NCI-H82 treated with DMSO at 0.1 percent for 48 hours (cell line): Measurements from ENCODE around the gene BAD.
"Not testable (repeated sequence)": the region's sequence is repeated elsewhere in the genome, so short reads cannot be mapped to it uniquely, and the experiment has no call there.

Source experiments
- DNase-seq: peaks from one replicate; lab custom pipeline; 2025; ENCODE audit not compliant: unreplicated experiment; lab: John Stamatoyannopoulos, UW

The BAD gene

DNA sequence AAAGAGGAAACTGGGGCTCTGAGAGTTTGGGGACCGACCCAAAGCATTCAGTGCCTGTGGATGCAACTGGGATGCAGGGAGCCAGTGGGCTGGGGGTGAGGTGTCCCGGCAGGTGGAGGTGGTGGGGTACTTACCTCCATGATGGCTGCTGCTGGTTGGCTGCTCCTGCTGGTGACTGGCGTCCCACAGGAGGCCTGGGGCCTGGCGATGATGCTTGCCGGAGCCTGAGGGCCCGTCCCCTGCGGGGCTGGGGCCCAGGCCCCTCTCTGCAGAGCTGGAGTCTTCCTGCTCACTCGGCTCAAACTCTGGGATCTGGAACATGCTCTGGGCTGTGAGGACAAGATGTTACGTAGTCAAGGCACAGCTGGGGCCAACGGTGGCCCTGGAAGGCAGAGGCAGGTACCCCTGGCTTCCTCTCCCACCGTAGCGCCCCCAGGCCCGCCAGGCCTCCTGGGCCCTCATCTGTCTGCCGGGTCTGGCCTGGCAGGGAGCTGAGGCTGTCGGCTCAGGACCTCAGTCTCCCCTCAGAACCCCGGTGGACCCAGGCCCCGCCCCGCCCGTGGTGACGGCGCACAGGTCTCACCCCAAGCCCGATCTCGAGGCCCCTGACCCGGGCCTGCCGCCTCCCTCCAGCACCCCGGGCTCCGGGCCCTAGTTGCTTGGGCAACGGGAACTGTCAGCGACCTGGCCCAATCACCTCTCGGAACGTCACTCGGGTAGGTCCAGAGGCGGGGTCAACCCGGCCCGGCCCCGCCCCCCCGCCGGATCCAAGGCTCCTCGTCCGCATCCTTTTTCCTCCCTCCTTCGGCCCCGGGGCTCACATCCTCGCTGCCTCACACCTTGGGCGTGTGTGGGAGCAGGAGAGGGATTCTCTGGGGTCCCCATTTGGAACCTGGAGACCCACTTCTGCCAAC is at the start of gene BAD:
Gene BAD (minus strand): TSS at position 618 of the 914 bp plus-strand sequence. CDS start 297 bp downstream, at position 321.
- peak; percentile 65 for DNase-seq

DNA sequence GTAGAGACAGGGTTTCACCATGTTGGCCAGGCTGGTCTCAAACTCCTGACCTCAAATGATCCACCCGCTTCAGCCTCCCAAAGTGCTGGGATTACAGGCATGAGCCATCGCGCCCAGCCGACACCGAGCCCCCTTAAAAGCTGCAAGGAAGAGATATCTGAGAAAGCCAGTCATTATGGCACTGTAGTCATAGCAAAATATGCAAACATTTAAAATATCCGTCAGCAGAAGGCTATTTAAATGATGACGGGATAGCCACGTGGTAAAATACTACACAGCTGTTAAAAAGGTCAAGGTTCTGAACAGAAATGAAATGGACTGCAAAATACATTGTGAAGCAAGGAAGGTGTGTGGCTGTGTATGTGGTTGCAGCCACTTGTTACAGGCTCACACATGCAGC is 49.1 kb upstream of the BAD start:
- DNase-seq, result no peak

DNA sequence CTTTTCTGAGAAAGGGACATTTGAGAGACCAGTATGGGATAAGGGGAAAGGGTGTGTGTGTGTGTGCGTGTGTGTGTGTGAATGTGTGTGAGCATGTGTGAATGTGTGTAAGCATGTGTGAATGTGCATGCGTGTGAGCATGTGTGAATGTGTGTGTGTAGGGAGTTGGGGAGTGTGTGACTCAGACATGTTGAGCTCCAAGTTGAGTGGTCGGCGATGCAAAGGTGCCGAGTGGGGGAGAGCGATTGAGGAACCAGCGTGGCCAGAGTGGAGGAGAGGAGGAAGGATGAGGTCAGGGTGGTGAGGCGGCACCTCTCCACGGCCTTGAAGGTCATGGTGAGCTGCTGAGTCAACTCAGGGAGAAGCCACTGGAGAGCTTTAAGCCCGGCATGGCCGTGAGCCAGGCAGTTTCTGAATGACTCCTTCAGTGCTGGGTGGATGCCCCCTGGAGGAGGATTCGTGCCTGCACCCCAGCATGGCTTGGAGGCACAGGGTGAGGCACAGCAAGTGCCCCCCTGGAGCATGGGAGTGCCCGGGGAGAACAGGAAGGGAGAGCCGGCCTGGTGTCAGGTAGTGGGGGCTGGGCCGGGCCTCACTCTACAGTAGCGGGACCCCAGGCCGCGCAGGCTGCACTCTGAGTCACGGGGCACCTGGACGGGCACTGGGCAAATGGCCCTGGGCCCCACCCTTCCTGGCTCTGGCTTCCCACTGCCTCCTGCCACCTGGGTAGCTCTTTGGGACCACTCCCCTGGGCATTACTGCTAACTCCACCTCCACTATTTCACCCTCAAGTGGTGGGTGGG is 47.3 kb upstream of the BAD start:
- DNase-seq, result no peak

DNA sequence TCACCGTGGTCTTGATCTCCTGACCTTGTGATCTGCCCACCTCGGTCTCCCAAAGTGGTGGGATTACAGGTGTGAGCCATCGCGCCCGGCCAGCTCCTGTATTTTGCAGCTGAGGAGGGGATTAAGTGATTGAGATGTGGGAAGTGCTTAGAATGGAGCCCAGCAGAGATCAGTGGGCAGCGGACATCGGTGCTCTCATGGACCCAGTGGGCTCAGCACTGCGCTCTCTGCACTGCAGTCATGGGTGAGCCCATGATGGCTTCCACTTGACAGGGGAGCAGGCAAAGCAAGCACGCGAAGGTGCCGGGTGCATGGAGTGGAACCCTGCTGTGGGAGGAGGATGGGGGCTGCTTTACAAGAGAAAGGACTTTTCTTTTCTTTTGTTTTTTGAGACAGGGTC is 46.4 kb upstream of the BAD start:
- DNase-seq, result no peak

DNA sequence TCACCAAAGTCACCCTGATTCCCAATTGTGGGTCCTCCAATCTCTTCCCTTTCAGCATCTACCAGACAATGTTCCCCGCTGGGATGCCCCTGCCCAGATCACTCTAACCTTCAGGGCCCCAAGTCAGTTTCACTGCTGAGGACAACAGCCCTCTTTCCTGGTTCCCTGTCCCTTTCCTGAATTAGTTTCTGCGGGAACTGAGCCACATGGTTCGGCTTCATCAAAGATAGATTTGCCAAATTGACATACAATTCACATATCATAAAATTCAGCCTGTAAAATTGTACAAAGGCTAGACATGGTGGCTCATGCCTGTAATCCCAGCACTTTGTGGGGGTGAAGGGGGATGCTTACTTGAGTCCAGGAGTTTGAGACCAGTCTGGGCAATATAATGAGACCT is 43.5 kb upstream of the BAD start:
- DNase-seq, result no peak

DNA sequence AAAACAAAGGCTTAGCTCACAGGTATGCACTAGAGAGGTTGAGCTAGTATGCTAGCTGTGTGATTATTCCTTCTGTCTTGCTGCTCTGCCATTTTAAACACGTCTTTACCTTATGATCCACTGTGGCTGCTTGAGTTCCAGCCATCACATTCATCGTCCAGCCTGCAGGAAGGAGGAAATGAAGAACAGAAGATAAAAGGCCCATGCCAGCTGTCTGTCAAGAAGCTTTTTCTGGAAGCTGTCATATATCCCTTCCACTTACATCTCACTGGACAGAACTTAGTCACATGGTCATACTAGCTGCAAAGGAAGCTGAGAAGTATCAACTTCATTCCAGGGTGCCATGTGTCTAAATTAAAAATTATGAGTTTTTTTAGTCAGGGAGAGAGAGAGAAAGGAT is 42.9 kb upstream of the BAD start:
- no peak for DNase-seq

DNA sequence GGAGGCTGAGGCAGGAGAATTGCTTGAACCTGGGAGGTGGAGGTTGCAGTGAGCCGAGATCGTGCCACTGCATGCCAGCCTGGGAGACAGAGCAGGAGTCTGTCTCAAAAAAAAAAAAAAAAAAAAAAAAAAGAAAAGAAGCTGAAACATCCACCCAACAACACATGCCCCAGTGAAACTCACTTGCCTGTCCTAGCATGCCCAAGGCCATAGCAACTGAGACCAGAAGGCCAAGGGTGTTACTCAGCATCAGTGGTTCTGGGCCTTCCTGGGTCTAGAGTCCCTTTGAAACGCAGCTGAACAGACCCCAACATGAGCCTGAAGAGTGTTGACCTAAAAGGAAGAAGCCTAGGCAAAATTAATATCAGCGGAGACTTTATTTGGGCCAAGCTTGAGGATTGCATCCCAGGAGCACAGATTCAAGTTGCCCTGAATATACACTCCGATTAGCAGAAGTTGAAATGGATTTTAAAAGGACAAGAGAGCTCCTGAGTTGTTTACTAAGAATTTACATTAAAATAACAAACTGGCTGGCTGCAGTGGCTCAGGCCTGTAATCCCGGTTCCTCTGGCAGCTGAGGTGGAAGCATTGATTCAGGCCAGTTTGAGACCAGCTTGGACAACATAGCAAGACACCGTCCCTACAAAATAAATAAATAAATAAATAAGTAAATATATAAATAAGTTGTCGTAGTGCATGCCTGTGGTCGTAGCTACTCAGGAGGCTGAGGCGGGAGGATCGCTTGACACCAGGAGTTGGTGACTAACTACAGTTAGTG is 40.4 kb upstream of the BAD start:
- DNase-seq, result no peak

DNA sequence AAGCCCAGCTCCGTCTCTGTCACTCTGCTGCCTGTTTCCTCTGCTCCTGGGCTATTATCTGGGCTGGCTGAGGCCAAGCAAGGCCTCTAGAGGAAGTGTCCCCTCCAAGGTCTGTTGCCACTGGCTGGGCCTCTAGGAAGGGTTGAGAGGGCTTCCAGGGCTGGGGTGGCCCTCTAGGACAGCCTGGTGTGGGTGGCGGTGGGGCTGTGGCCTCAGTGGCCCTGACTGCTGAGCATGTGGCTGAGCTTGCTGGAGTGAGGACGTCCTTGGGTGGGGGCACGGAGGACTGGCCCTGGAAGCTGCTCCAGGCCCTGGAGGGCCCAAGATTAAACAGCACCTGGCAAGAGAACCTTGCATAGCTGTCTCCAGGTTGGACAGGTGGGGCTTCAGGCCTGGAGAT is 39.5 kb upstream of the BAD start:
- DNase-seq, result not testable (repeated sequence)

DNA sequence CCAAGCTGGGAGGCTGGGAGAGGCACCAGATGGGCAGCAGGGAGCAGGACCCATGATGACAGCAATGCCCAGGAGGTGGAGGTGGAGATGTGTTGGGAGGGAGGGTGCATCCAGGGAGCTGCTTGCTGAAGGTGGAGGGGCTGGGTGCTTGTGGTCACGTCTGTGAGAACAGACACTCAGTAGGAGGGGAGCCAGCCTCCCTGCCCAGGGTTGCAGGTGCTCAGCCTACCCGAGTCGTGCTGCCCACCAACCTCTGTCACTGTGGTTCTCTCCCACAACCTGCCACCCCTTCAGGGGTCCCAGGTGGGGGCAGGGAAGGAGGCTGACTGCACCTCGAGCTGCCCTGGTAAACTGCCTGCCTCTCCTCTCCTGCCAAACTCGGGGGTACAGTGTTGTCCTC is 38.9 kb upstream of the BAD start:
- no peak for DNase-seq

DNA sequence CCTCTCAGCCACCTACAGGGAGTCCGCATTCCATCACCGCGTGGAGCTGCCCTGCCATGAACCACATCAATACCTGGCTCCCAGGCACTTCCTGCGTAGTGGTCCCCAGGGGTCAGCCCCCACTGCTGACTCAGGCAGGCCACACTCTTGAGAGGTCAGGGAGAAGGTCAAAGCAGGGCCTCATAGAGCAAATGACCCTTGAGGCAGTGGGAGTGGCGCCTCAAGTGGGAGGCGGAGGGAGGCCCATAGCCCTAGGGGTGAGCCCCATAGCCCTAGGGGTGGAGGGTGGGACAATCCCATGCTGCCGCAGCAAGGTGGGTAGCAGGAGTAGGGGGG is 38.4 kb upstream of the BAD start:
- no peak for DNase-seq

DNA sequence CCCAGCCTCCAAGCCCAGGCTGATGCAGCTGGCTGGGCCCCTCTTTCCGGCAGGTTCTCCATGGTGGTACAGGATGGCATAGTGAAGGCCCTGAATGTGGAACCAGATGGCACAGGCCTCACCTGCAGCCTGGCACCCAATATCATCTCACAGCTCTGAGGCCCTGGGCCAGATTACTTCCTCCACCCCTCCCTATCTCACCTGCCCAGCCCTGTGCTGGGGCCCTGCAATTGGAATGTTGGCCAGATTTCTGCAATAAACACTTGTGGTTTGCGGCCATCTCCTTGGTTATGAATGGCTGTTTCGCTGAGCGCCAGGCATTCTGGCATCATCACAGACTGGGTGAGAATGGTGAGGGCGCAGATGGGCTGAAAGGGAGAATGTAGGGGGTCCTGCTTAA is 37.1 kb upstream of the BAD start:
- DNase-seq, result no peak

DNA sequence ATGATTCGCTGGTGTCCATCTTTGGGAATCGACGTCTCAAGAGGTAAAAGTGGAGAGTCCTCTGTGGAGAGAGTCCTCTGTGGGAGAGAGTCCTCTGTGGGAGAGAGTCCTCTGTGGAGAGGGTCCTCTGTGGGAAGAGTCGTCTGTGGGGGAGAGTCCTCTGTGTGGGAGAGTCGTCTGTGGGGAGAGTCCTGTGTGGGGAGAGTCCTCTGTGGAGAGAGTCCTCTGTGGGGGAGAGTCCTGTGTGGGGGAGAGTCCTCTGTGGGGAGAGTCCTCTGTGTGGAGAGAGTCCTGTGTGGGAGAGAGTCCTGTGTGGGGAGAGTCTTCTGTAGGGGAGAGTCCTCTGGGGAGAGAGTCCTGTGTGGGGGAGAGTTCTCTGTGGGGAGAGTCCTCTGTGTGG is 36.6 kb upstream of the BAD start:
- DNase-seq, result no peak

DNA sequence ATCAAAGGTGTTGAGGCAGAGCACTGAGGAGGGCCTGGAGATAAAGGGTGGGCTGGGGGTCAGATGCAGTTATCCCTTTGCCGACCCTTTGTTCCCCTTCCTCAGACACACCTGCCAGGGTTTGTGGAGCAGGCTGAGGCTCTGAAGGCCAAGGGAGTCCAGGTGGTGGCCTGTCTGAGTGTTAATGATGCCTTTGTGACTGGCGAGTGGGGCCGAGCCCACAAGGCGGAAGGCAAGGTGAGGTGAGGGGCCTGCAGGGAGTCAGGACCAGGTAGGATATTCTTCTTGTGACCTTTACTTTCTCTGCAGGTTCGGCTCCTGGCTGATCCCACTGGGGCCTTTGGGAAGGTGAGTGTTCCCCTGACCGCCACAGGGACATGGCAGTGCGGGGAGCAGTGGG is 36.1 kb upstream of the BAD start:
- no peak for DNase-seq

DNA sequence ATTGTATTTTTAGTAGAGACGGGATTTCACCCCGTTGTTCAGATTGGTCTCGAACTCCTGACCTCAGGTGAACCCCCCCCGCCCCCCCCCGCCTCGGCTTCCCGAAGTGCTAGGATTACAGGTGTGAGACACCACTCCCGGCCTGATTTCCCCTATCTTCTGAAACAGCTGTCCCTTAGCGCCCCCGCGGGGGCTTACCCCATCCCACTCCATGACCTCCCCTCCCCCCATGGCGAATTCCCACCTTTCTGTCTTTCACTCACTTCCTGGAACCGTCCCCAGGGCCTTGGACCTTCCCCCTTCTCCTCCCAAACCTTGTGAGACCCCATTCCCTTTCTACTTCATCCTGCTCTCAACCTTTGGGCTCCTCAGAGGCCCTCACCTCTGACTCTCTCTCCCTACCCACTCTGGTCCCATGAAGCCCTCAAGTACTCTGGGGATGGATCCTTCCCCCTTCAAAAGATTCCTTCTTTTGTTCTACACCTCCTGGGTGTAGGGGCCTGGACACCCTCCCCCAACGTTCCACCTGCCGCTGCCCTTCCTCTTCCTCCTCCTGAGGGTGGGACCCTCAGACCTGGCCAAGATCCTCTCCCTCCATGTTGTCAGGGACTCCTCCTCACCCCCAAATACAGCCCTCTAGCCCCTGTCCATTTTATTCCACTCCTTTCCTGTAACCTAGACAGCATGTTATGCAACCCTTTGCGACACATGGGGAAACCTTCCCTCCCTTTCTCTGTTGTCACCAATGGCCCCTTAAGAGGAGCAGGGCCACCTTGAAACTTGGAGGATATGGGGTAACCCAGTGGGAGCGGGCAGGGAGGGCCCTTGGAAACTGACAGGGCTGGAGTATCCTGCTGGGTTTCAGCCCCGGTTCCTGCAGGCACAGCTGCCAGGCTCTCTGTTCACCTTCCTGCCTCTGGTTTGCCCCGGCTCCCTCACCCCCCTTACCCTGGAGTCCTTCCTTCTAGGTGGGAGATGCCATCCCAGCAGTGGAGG is 34.6 kb upstream of the BAD start:
- no peak for DNase-seq

DNA sequence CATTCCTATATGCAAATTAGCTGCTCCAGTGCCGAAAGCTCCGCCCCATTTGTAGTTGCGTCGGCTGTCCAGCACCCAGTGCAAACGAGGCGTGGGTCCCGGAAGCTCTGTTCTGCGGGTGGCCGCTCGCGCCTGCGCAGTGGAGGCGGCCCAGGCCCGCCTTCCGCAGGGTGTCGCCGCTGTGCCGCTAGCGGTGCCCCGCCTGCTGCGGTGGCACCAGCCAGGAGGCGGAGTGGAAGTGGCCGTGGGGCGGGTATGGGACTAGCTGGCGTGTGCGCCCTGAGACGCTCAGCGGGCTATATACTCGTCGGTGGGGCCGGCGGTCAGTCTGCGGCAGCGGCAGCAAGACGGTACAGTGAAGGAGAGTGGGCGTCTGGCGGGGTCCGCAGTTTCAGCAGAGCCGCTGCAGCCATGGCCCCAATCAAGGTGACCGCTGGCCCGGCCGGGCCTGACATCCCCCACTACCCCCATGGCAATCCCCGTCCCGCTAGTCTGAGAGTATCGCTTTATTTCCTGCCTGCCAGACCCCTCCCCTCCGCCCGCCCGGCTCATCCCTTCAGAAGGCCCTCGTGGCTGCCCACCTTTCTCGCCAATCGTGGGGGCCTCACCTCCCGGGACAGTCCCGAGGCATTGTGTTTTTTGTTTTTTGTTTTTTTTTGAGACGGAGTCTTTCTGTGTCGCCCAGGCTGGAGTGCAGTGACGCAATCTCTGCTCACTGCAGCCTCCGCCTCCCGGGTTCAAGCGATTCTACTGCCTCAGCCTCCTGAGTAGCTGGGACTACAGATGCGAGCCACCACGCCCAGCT is 33.7 kb upstream of the BAD start, which contains the start of gene PRDX5:
Gene PRDX5 (plus strand): TSS at position 161 of the 805 bp plus-strand sequence. CDS start 95 bp downstream, at position 256.
- DNase-seq, result peak; percentile 74

DNA sequence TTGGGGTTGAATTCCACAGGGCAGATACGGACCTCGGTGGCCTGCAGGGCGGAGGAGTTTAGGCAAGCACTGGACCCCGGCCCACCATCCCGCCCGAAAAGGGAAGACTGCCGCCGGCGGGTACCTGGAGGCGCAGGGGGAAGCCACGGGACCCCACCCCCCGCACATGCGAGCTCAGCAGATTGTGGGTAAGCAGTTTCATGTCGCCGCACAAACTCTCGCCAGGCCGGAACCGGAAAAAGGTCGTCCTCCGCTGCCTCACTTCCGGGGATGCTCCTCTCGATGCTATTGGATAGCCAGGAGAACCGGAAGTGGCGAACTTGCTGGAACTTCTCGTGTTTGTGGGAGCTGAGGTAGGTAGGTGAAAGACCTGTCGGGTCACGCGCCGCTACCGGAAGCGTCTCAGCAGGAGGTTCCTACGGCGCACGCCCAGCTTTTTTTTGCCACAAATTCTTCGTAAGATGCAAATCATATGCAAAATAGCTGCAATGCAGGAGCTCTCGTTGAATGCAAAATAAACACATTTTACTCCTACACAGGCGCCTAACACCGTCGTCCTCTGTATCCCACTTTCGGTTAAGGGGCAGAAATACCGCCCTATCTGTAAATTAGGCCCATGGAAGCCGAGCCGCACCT is 33.0 kb upstream of the BAD start, which contains the start of gene TRMT112:
Gene TRMT112 (minus strand): TSS at position 235 of the 636 bp plus-strand sequence. CDS start 33 bp downstream, at position 202.
- peak; percentile 86 for DNase-seq

DNA sequence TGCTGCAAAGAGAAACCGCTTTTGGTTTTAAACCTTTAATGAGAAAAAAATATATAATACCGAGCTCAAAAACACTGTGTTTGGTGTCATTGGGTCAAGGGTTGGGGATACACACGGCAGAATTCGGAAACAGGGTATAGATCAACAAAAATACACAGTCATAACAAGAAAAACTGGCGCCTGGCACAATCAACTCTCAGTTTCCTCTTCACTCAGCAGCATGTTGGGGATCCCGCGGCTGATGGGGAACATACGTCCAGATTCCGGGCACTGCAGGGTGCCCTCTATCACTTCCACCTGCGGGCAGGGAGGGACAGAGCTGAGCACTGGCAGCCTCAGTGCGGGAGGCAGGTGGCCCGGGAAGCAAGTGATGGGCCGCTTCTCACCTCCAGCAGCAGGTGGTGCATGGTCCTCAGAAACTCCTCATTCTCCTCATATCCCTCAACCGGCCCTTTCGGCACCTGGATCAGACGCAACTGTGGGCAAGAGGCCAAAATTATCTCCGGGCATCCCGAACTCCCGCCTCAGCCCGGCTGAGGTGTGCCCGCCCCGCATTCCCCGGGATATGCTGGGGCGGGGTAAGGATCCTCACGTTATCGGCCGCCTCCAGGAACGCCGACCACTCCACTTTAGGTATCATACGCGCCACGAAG is 32.3 kb upstream of the BAD start:
- DNase-seq, result no peak
